NCI-H2171 (cell line): ENCODE data around the gene KLRB1.
"Not testable (repeated sequence)": the region's sequence is repeated elsewhere in the genome, so short reads cannot be mapped to it uniquely, and the experiment has no call there.

ENCODE experiments used
- DNase-seq: peaks from one replicate; lab custom pipeline; 2025; lab: John Stamatoyannopoulos, UW

The KLRB1 gene

GRCh38 chr12:9619411-9620179 lies 11.9 kb upstream of the KLRB1 start:
- DNase-seq, result no peak

- DNase-seq, result not testable (repeated sequence)
These were observed 11.2 kb upstream of the KLRB1 start for GRCh38 chr12:9618906-9619305.

- DNase-seq, result no peak
These were observed 9.4 kb upstream of the KLRB1 start for GRCh38 chr12:9617124-9617523.

DNA sequence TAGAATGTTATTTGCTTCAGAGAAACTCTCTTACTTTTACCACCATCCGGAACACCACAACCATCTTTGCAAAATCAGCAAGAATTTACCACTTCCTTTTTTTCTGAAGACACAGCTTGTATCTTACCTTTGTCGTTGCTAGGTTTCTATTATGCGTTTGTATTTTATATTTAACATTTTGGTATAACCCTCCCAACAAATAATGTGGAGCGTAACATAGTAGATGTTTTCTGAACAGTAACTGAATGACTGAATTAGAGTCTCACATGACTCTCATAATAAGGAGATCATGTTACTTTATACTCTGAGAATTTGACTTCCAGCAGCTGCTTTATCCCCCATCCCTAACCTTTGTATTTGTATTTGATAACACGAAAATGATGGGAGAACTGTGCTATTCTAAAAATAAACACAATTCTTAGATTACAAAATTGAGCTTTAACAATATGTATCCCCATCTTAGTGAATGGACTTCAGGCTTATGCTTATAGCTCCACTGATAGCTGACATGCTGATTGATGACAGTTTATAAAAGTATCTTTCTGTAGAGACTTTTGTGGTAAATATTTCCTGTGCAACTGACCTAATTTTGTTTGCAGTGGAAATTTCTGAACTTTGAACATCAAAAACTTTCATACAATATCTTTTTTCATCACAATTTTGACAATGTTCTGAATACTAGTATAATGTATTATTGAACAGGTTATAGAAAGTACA lies 7.9 kb upstream of the KLRB1 start:
- DNase-seq, result no peak

DNA sequence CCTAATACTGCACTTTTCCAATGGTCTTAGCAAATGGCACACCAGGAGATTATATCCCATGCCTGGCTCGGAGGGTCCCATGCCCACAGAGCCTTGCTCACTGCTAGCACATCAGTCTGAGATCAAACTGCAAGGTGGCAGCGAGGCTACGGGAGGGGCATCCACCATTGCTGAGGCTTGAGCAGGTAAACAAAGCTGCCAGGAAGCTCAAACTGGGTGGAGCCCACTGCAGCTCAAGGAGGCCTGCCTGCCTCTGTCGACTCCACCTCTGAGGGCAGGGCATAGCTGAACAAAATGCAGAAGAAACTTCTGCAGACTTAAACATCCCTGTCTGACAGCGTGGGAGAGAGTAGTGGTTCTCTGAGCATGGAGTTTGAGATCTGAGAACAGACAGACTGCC lies 2.9 kb upstream of the KLRB1 start:
- not testable (repeated sequence) for DNase-seq

DNA sequence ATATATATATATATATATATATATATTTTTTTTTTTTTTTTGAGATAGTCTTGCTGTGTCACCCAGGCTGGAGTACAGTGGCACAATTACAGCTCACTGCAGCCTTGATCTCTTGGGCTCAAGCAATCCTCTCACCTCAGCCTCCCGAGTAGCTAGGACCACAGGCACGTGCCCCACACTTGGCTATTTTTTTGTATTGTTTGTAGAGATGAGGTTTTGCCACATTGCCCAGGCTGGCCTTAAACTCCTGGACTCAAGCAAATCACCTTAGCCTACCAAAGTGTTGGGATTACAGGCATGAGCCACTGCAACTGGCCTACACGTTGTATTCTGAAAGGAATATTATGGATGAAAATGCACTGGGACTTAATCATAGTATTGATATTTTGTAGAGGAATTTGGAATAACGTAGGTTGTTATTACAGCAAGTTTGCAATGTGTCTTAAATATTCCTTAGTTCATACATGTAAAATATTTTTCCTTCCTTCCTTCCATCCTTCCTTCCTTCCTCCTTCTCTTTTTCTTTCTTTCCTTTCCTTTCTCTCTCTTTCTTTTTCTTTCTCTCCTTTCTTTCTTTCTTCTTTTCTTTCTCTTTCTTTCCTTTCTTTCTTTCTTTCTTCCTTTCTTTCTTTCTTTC lies 862 bp downstream of the KLRB1 start:
- no peak for DNase-seq

DNA sequence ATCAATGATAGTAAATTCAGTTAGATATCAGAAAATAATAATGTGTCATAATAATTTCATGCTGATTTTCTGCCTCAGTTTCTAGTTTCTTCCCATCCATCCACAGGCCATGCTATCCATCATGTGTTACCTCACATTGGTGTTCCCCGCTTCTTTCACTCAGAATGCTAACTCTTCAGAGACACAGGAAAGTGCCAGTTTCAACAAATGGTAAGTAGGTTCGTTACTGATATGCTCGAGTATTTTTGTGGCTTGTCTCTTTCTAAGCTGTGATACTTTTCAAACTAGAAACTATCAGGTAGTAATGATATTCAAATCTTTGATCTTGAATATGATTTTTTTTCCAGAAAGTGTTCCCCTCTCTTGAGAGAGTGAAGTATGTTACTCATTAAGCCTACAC lies 1.5 kb downstream of the KLRB1 start:
- no peak for DNase-seq

GRCh38 chr12:9605483-9605882 lies 2.2 kb downstream of the KLRB1 start:
- DNase-seq, result no peak

DNA sequence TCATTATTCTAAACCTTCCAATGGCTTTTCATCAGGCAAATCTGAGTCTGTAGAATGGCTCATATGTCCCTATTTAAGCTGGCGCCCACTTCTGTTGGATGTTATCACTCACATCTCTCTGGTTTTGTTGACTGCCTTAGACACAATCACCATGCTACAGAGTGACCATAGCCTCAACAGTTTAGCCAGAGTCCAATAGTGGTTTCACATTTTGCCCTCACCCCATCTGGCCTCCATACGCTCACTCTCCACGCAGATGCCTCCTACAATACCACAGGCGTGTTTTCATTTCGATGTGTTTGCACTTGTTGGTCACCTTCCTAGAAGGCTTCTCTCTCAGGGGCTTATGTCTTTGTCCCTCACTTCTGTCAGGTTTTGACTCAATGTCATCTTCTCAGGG lies 3.4 kb downstream of the KLRB1 start:
- DNase-seq, result no peak

- DNase-seq, result not testable (repeated sequence)
These were observed 7.3 kb downstream of the KLRB1 start for GRCh38 chr12:9600426-9600825.

DNA sequence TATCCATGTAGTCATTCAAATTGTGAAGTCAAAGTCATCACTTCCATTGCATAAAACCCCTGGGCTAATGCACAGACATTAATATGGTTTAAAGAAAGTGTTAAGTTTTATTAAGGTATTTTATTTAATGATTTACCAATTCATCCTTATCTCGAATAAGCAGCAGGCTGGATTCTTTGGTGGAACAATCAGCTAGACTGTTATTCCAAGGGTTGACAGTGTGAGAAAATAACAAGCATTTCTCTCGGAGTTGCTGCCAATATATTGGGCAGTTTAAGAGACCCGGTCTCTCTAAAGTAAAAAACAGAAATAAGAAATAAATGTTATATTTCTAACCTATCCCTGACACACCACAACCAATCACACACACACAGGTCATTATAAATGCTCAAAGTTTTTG lies 9.4 kb downstream of the KLRB1 start:
- DNase-seq, result no peak

GRCh38 chr12:9597365-9597764 lies 10.4 kb downstream of the KLRB1 start:
- DNase-seq, result no peak

DNA sequence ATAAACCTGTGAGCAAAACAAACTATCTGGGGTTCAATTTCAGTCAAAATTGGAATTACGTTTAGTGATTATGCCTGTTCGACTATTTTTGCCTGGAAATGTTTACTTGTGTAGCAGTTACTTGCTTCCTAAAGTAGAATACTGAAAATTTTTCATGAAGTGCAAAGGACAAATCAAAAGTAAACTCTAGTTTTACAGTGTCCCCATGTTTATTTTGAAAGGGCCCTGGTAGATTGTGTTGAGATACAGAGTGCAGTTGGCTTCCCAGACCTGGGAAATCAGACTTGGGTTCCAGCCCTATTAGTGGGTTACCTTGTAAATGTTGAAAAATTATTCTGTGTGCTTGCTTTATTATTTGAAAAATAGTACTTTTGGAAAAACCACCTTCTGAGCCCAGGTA lies 17.3 kb downstream of the KLRB1 start:
- DNase-seq, result no peak

DNA sequence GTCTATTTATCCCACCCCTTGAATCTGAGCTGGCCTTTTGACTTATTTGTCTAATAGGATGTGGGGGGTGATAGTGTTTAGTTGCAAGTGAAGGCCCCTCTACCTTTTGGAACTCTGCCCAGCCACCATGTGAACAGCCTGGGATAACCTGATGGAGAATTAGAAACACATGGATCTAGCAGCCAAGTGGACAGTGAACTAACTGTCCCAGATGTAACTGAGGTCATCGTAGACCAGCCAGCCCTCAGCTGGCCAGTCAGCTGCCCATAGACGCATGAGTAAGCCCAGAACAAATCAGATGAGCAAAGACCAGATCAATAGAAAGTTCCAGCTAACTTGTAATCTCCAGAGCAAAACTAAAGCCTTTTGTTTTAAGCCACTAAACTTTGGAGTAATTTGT lies 19.0 kb downstream of the KLRB1 start:
- no peak for DNase-seq

DNA sequence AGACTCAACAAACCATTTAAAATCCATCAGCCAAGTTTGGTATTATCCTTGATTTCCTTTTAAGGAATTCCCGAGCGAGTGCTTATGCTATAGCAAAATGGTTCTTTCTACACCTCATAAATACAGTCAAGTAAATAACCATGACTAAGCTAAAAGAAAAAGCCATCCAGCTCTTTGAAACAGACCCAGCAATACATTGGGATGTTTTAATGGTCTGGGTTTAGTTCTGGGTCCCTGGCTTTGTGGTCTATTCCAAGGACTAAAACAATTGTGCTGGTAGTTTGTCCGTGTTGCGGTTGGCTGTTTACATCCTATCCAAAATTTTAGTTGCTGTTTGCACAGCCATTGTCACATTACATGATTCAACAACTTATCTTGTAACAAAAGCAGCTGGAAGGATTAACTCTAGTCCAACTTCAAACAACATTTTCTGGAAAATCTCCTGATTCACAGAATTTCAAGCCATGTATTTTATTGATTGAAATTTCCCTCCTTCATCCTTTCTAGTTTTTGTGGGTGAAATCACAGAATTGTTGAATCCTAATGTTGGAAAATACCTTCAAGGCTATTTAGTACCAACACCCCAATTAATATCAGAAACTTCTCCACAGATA lies 19.6 kb downstream of the KLRB1 start:
- DNase-seq, result no peak

DNA sequence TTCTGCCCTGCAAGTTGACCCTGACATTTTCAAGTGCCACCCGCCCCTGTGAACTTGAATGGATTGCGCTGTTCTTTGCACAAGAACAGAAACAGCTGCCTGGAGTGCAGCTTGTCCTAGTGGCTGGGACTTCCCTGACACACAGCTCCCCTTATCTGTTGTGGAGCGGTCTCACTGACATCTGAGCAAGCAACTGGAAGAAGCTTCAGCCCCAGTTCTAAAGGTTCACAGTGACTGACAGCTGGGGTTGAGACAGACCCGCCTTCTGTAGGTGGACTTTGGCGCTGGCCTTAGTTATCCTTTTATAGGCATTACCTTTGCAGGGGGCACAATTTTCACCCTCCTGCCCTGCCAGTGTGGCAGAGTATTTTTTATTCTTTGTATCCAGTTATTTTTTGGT lies 30.0 kb downstream of the KLRB1 start:
- not testable (repeated sequence) for DNase-seq

DNA sequence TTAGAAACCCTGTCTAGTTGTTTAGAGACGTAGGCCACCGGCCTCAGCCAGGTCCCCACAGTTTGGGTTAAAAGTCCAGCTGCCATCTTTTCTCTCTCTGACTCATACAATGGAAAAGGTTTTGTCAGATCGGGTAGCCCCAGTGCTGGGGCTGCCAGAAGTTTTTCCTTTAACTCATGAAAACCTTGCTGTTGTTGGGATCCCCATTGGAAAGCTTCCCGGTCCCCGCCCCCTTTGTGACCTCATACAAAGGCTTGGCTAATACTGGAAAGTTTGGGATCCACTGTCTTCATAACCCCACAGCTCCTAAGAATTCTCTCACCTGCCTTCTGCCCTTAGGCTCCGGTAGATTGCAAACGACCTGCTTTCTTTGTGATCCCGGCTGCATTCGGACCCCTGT lies 40.6 kb downstream of the KLRB1 start:
- DNase-seq, result not testable (repeated sequence)

GRCh38 chr12:9566113-9566512 lies 41.6 kb downstream of the KLRB1 start:
- not testable (repeated sequence) for DNase-seq

- DNase-seq, result not testable (repeated sequence)
These were observed 43.3 kb downstream of the KLRB1 start for GRCh38 chr12:9564418-9564817.

- not testable (repeated sequence) for DNase-seq
These were observed 44.8 kb downstream of the KLRB1 start for GRCh38 chr12:9562841-9563453.

DNA sequence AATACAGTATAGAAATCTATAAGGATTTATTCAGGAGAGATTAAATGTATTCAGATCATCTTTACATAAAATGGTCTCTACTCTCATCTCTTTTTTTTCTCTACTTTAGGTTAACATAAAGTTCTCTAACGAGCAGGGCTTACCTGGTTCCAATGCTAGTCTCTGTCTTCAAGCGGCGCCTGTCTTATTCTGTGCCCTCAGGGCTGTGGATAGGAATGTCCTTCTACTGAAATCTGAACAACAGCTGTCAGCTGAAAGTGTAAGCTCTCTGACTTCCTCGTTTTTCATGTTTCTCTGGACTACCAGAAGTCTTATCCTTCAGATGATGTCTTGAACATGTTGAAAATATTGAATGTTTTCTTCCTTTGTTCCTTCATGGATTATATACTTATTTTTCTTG lies 62.2 kb downstream of the KLRB1 start:
- DNase-seq, result not testable (repeated sequence)
